HepG2 (cell line): ENCODE data around the gene PRICKLE2.

Source experiments
- ARNT ChIP-seq: fragments of 450-650 bp; IDR thresholded peaks from 2 replicates; pipeline ENCODE4 v1.6.1; 2017
- SOX6 ChIP-seq, 2 experiments: fragments of 450-650 bp in 1 of 2; sonication (generic) in 1 of 2; formaldehyde crosslinking in 1 of 2; IDR thresholded peaks; 2 replicates each; pipeline versions ENCODE4 v1.4.0 to v1.6.1; 2017 to 2020; ENCODE audit warnings: antibody characterized with exemption in 1 of 2, mild to moderate bottlenecking in 1 of 2, missing genetic modification reagents in 1 of 2
- ZNF430 ChIP-seq: sonication (generic); formaldehyde crosslinking; IDR thresholded peaks from 2 replicates; pipeline ENCODE4 v1.9.0; 2021; ENCODE audit warnings: mild to moderate bottlenecking, missing genetic modification reagents

GRCh38 chr3:64163755-64164148, 61.5 kb downstream of the PRICKLE2 start:
- TF ChIP-seq ZNF430 (CRISPR knock-in tag) (no peak), SOX6 (IDR thresholded peaks at IDR 0.05) (no peak), SOX6 (CRISPR knock-in tag; IDR thresholded peaks at IDR 0.05) (no peak), ARNT (no peak)
